ENCODE measurements around the gene ADM2. TPM values are rescaled to one million over a fixed set of nuclear protein-coding genes. Genes with fewer than 3 reads are reported as not detected.

Gene ADM2
- total RNA-seq, 2 donors from 2014 or later, result 4.0 to 4.2 TPM

- no peaks in the 10 kb centered on the region for H3K36me3 ChIP-seq (ENCODE audit: control insufficient read depth, insufficient read depth, low read length)
- H3K27me3 ChIP-seq (ENCODE audit: control insufficient read depth, insufficient read depth, low read length, poor library complexity, severe bottlenecking), result peaks cover 20% of the 10 kb centered on the region
- H3K9me3 ChIP-seq (ENCODE audit: control insufficient read depth, low read length), result no peaks in the 10 kb centered on the region
- H3K27me3 Mint-ChIP-seq (ENCODE audit: insufficient read depth), result peaks cover 52% of the 10 kb centered on the region
- no peak overlapping the region for H3K27ac Mint-ChIP-seq
- no peak overlapping the region for H3K4me3 ChIP-seq (ENCODE audit: low read length)
- no peaks in the 10 kb centered on the region for H3K9me3 Mint-ChIP-seq
- no peak overlapping the region for H3K4me3 Mint-ChIP-seq
- no peaks in the 10 kb centered on the region for H3K36me3 Mint-ChIP-seq (ENCODE audit: low read depth)
- WGBS, 2 experiments (ENCODE audit: insufficient coverage in 1 of 2, insufficient read length in 1 of 2), result 91% methylated on average over 6 to 12 of the region's 12 CpGs
- TF ChIP-seq, protein P1, sequence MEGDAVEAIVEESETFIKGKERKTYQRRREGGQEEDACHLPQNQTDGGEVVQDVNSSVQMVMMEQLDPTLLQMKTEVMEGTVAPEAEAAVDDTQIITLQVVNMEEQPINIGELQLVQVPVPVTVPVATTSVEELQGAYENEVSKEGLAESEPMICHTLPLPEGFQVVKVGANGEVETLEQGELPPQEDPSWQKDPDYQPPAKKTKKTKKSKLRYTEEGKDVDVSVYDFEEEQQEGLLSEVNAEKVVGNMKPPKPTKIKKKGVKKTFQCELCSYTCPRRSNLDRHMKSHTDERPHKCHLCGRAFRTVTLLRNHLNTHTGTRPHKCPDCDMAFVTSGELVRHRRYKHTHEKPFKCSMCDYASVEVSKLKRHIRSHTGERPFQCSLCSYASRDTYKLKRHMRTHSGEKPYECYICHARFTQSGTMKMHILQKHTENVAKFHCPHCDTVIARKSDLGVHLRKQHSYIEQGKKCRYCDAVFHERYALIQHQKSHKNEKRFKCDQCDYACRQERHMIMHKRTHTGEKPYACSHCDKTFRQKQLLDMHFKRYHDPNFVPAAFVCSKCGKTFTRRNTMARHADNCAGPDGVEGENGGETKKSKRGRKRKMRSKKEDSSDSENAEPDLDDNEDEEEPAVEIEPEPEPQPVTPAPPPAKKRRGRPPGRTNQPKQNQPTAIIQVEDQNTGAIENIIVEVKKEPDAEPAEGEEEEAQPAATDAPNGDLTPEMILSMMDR (conservative IDR thresholded peaks at IDR 0.05), result no peak
- no peak overlapping the region for H3K27ac ChIP-seq (ENCODE audit: low read depth, low read length)
- H3K9ac ChIP-seq (ENCODE audit: extremely low read depth, low read length, poor library complexity, severe bottlenecking), result no peak overlapping the region
- peaks cover 14% of the 10 kb centered on the region for H3K4me1 Mint-ChIP-seq
- peaks cover 5% of the 10 kb centered on the region for H3K4me1 ChIP-seq (ENCODE audit: control insufficient read depth, insufficient read depth, low read length)
- no peak for DNase-seq
Observed at GRCh38 chr22:50477923-50478322, 3.4 kb upstream of the ADM2 start.

- Histone ChIP-seq H3K9ac (ENCODE audit: extremely low read depth, low read length, poor library complexity, severe bottlenecking) (no peak overlapping the region), H3K27ac (ENCODE audit: low read depth, low read length) (no peak overlapping the region), H3K36me3 (ENCODE audit: control insufficient read depth, insufficient read depth, low read length) (no peaks in the 10 kb centered on the region), H3K4me3 (ENCODE audit: low read length) (no peak overlapping the region), H3K27me3 (ENCODE audit: control insufficient read depth, insufficient read depth, low read length, poor library complexity, severe bottlenecking) (peaks cover 20% of the 10 kb centered on the region), H3K9me3 (ENCODE audit: control insufficient read depth, low read length) (no peaks in the 10 kb centered on the region), H3K4me1 (ENCODE audit: control insufficient read depth, insufficient read depth, low read length) (no peaks in the 10 kb centered on the region)
- 87 to 92% methylated on average over 8 to 11 of the region's 11 CpGs for WGBS, 2 experiments (ENCODE audit: insufficient coverage in 1 of 2, insufficient read length in 1 of 2)
- DNase-seq, result no peak
- H3K27me3 Mint-ChIP-seq (ENCODE audit: insufficient read depth), result peaks cover 62% of the 10 kb centered on the region
- no peak overlapping the region for H3K27ac Mint-ChIP-seq
- H3K4me1 Mint-ChIP-seq, result peaks cover 2% of the 10 kb centered on the region
- peak overlapping the region; percentile 54 for H3K4me3 Mint-ChIP-seq
- H3K36me3 Mint-ChIP-seq (ENCODE audit: low read depth), result no peaks in the 10 kb centered on the region
- H3K9me3 Mint-ChIP-seq, result no peaks in the 10 kb centered on the region
- TF ChIP-seq, protein P1 (conservative IDR thresholded peaks at IDR 0.05), result no peak
Observed at GRCh38 chr22:50479721-50480120, 1.6 kb upstream of the ADM2 start.

- TF ChIP-seq, protein P1 (conservative IDR thresholded peaks at IDR 0.05), result no peak
- peaks cover 68% of the 10 kb centered on the region for H3K27me3 Mint-ChIP-seq (ENCODE audit: insufficient read depth)
- no peak overlapping the region for H3K27ac Mint-ChIP-seq
- H3K9me3 Mint-ChIP-seq, result no peaks in the 10 kb centered on the region
- Histone ChIP-seq H3K27ac (ENCODE audit: low read depth, low read length) (no peak overlapping the region), H3K4me1 (ENCODE audit: control insufficient read depth, insufficient read depth, low read length) (no peaks in the 10 kb centered on the region), H3K27me3 (ENCODE audit: control insufficient read depth, insufficient read depth, low read length, poor library complexity, severe bottlenecking) (peaks cover 20% of the 10 kb centered on the region), H3K4me3 (ENCODE audit: low read length) (peak overlapping the region; percentile 74), H3K36me3 (ENCODE audit: control insufficient read depth, insufficient read depth, low read length) (no peaks in the 10 kb centered on the region), H3K9ac (ENCODE audit: extremely low read depth, low read length, poor library complexity, severe bottlenecking) (no peak overlapping the region), H3K9me3 (ENCODE audit: control insufficient read depth, low read length) (no peaks in the 10 kb centered on the region)
- WGBS, 2 experiments (ENCODE audit: insufficient coverage in 1 of 2, insufficient read length in 1 of 2), result 8 to 11% methylated on average over 19 to 45 of the region's 45 CpGs
- no peak for DNase-seq
- H3K4me1 Mint-ChIP-seq, result peaks cover 1% of the 10 kb centered on the region
- peak overlapping the region; percentile 54 for H3K4me3 Mint-ChIP-seq
- no peaks in the 10 kb centered on the region for H3K36me3 Mint-ChIP-seq (ENCODE audit: low read depth)
Observed at GRCh38 chr22:50481045-50481439, 301 bp upstream of the ADM2 start.

Data from endodermal cell (in vitro differentiated cells).